GM12891 (cell line): ENCODE results near the gene TMEM60.

ENCODE experiments used
- POLR2A ChIP-seq: IDR thresholded peaks from 2 replicates; pipeline ENCODE4 v1.6.1; 2011; ENCODE audit warnings: low read depth, low read length, control low read depth
- POLR2AphosphoS5 ChIP-seq: IDR thresholded peaks from 2 replicates; pipeline ENCODE4 v1.6.1; 2011; ENCODE audit warnings: low read depth, low read length, control low read depth
- TAF1 ChIP-seq: IDR thresholded peaks from 2 replicates; pipeline ENCODE4 v1.6.1; 2011; ENCODE audit warnings: low read depth, low read length, control low read depth

GRCh38 chr7:77820967-77821366 lies 22.7 kb upstream of the TMEM60 start:
- no peak for TF ChIP-seq POLR2AphosphoS5
- no peak for TF ChIP-seq TAF1
- no peak for TF ChIP-seq POLR2A
